Measurements from ENCODE around the gene ZCCHC8.
"Not testable (repeated sequence)": the region's sequence is repeated elsewhere in the genome, so short reads cannot be mapped to it uniquely, and the experiment has no call there.

ZCCHC8 gene

DNA sequence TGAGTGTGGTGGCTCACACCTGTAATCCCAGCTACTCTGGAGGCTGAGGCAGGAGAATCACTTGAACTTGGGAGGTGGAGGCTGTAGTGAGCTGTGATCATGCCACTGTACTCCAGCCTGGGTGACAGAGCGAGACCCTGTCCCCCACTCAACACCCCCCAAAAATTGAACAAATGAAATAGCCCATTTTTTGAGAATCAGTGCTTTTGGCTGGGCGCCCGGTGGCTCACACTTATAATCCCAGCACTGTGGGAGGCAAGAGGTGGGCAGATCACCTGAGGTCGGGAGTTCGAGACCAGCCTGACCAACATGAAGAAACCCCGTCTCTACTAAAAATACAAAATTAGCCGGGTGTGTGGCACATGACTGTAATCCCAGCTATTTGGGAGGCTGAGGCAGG, 30.2 kb downstream of the ZCCHC8 start:
- DNase-seq: not testable (repeated sequence)

DNA sequence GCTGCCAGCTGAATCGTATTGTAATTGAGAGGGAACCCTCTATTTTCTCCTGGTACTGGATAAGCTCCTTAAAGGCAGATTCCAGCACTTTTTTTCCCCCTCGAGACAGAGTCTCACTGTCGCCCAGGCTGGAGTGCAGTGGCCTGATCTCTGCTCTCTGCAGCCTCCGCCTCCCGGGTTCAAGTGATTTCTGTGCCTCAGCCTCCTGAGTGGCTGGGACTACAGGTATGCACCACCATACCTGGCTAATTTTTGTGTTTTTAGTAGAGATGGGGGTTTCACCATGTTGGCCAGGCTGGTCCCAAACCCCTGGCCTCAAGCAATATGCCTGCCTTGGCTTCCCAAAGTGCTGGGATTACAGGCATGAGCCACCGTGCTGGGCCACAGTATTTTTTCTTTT, 30.9 kb downstream of the ZCCHC8 start:
- DNase-seq: not testable (repeated sequence)

- DNase-seq: no peak
These were observed 32.7 kb downstream of the ZCCHC8 start for GRCh38 chr12:122467983-122468382.

DNA sequence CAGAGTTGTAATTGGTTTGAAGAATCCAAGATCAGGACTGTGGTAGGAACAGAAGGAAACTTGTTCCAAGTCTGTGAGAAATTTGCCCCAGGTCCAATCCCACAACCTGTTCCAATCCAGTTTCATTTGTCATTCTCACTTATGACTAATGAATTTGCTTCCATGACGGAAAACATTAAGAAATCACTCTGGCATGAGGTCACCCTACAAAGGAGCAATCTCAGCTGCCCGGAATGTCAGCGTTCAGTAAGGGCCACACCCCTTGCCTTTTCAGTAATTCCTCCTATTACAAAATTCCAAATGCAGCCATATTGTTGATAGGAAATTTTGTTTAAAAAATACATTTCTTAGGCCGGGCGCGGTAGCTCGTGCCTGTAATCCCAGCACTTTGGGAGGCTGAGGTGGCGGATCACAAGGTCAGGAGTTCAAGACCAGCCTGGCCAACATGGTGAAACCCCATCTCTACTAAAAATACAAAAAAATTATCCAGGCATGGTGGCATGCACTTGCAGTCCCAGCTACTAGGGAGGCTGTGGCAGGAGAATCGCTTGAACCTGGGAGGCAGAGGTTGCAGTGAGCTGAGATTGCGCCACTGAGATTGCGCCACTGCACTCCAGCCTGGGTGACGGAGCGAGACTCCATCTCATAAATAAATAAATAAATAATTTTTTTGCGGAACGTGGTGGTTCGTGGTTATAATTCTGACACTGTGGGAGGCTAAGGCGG, 36.3 kb downstream of the ZCCHC8 start:
- DNase-seq: not testable (repeated sequence)

- no peak for DNase-seq
These were observed 40.1 kb downstream of the ZCCHC8 start for GRCh38 chr12:122460641-122461040.

- DNase-seq: no peak
These were observed 40.7 kb downstream of the ZCCHC8 start for GRCh38 chr12:122460061-122460460.

- no peak for DNase-seq
These were observed 41.5 kb downstream of the ZCCHC8 start for GRCh38 chr12:122459211-122459610.

- no peak for DNase-seq
These were observed 42.4 kb downstream of the ZCCHC8 start for GRCh38 chr12:122458105-122459035.

GRCh38 chr12:122457627-122458026, 43.1 kb downstream of the ZCCHC8 start:
- no peak for DNase-seq

GRCh38 chr12:122454739-122455138, 46.0 kb downstream of the ZCCHC8 start:
- no peak for DNase-seq

DNA sequence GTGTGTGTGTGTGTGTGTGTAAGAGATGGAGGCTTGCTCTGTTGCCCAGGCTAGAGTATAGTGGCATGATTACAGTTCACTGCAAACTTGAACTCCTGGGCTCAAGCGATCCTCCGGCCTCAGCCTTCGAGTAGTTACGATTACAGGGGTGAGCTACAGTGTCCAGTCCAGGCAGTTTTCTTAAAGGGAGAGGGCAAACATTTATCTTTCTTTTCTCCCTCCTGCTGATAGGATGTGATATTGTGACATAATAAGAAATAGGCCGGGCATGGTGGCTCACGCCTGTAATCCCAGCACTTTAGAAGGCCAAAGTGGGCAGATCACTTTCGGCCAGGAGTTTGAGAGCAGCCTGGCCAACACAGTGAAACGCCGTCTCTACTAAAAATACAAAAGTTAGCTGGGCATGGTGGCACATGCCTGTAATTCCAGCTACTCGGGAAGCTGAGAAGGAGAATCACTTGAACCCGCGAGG, 46.4 kb downstream of the ZCCHC8 start:
- DNase-seq: no peak

- no peak for DNase-seq
These were observed 47.9 kb downstream of the ZCCHC8 start for GRCh38 chr12:122452701-122453285.

- no peak for DNase-seq
These were observed 51.4 kb downstream of the ZCCHC8 start for GRCh38 chr12:122449317-122449716.

- not testable (repeated sequence) for DNase-seq
These were observed 52.9 kb downstream of the ZCCHC8 start for GRCh38 chr12:122447825-122448224.

DNA sequence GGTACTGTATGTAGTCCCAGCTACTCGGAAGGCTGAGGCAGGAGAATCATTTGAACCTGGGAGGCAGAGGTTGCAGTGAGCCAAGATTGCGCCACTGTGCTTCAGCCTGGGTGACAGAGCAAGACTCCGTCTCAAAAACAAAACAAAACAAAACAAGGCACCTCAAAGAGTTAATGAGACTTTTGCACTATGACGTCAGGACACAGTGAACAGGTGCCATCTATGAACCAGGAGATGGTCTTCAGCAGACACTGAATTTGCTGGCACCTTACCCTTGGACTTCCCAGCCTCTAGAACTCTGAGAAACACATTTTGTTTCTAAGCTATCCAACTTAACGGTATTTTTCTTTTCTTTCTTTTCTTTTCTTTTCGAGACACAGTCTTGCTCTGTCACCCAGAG, 54.3 kb downstream of the ZCCHC8 start:
- DNase-seq: not testable (repeated sequence)

- DNase-seq: not testable (repeated sequence)
These were observed 56.7 kb downstream of the ZCCHC8 start for GRCh38 chr12:122444071-122444470.

DNA sequence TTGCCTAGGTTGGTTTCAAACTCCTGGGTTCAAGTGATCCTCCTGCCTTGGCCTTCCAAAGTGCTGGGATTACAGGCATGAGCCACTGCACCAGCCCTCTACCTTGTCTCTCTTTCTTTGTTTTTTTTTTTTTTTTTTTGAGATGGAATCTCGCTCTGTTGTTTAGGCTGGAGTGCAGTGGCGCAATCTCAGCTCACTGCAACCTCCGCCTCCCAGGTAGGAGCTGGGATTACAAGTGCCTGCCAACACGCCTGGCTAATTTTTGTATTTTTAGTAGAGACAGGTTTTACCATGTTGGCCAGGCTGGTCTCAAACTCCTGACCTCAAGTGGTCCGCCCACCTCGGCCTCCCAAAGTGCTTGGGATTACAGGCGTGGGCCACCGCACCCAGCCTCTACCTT, 61.9 kb downstream of the ZCCHC8 start:
- not testable (repeated sequence) for DNase-seq

DNA sequence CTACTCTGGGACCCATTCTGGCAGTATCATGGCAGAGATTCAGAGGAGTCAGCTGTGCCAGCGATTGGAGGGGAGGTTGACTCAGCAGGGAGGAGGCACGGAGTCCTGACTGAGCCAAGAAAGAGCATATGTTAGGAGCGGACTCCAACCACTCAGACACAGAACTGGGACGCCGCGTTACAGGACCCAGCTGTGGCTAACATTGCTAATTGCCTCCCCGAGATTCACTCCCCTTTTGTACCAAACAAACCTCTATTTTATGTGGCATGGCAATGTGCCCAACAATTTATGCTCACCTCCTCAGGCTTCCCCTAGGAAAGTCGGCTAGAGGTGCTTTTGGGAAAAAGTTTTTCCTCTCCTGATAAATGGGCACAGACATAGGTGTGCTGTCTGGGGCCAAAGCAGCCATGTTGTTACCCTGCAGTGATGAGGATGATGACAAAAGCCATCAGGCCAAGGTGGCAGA, 63.0 kb downstream of the ZCCHC8 start:
- DNase-seq: no peak

GRCh38 chr12:122435186-122435585, 65.5 kb downstream of the ZCCHC8 start:
- DNase-seq: no peak

DNA sequence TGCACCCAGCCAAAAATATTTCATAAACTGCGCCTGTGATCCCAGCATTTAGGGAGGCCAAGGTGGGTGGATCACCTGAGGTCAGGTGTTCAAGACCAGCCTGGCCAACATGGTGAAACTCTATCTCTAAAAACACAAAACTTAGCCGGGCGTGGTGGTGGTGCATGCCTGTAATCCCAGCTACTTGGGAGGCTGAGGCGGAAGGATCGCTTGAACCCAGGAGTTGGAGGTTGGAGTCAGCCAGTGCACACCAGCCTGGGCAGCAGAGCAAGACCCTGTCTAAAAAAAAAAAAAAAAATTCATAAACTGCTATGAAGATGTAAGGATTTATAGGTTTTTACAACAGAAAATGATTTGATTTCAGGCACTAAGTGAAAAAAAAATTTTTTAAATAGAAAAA, 71.7 kb downstream of the ZCCHC8 start:
- not testable (repeated sequence) for DNase-seq

DNA sequence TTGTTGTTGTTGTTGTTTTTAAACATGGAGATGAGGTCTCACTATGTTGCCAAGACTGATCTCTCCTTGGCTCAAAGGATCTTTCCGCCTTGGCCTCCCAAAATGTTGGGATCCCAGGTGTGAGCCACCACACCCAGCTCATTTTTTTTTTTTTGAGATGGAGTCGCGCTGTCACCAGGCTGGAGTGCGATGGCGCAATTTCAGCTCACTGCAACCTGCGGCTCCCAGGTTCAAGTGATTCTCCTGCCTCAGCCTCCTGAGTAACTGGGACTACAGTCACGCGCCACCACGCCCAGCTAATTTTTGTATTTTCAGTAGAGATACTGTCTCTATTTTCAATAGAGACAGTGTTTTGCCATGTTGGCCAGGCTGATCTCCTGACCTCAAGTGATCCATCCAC, 73.3 kb downstream of the ZCCHC8 start:
- DNase-seq: no peak

GRCh38 chr12:122423258-122424165, 77.2 kb downstream of the ZCCHC8 start:
- DNase-seq: no peak
